ENCODE data around the gene LDOC1. TPM values are rescaled to one million over a fixed set of nuclear protein-coding genes. Genes with fewer than 3 reads are reported as not detected.
"Not testable (repeated sequence)": the region's sequence is repeated elsewhere in the genome, so short reads cannot be mapped to it uniquely, and the experiment has no call there.

LDOC1 gene
- total and polyA plus RNA-seq, 3 donors from 2014 or later = 9.0 to 21.9 (median 14.9) TPM

DNA sequence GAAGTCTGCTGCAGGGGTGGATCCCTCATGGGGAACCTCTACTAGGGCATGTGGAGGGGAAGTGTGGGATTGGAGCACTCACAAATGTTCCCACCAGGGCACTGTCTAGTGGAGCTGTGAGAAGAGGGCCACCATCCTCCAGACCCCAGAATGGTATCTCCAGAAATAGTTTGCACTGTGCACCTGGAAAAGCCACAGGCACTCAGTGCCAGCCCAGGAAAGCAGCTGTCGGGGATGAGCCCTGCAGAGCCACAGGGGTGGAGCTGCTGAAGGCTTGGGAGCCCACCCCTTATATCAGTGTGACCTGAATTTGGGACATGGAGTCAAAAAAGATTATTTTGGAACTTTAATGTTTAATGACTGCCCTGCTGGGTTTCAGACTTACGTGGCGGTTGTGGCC, 25.0 kb upstream of the LDOC1 start:
- Histone ChIP-seq H3K4me3 (no peak overlapping the region), H3K9me3 (no peaks in the 10 kb centered on the region), H3K27me3 (no peaks in the 10 kb centered on the region), H3K4me1 (no peaks in the 10 kb centered on the region), H3K36me3 (ENCODE audit: low read depth, missing control alignments) (no peaks in the 10 kb centered on the region), H3K27ac (no peak overlapping the region)
- WGBS, 2 donors = 86 to 95% methylated on average over 3 of the region's 3 CpGs
- TF ChIP-seq, protein P1, sequence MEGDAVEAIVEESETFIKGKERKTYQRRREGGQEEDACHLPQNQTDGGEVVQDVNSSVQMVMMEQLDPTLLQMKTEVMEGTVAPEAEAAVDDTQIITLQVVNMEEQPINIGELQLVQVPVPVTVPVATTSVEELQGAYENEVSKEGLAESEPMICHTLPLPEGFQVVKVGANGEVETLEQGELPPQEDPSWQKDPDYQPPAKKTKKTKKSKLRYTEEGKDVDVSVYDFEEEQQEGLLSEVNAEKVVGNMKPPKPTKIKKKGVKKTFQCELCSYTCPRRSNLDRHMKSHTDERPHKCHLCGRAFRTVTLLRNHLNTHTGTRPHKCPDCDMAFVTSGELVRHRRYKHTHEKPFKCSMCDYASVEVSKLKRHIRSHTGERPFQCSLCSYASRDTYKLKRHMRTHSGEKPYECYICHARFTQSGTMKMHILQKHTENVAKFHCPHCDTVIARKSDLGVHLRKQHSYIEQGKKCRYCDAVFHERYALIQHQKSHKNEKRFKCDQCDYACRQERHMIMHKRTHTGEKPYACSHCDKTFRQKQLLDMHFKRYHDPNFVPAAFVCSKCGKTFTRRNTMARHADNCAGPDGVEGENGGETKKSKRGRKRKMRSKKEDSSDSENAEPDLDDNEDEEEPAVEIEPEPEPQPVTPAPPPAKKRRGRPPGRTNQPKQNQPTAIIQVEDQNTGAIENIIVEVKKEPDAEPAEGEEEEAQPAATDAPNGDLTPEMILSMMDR (IDR thresholded peaks at IDR 0.05) = no peak
- TF ChIP-seq POLR2A (IDR thresholded peaks at IDR 0.05) = no peak
- intact Hi-C loops (cut with DNase I; ENCODE audit: low total_unique reads) = no loop called here
- DNase-seq = no peak

DNA sequence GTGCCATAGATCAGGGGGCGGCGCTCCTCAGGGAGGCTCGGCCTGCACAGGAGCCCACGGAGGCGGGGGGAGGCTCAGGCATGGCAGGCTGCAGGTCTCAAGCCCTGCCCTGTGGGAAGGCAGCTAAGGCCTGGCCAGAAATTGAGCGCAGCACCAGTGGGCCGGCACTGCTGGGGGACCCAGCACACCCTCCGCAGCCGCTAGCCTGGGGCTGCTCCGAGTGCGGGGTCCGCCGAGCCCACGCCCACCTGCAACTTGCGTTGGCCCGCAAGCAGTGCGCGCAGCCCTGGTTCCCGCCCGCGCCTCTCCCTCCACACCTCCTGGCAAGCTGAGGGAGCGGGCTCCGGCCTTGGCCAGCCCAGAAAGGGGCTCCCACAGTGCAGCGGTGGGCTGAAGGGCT, 11.6 kb upstream of the LDOC1 start:
- DNase-seq; H3K27ac ChIP-seq; intact Hi-C loops (cut with DNase I; ENCODE audit: low total_unique reads); H3K9me3 ChIP-seq; H3K4me3 ChIP-seq; H3K36me3 ChIP-seq (ENCODE audit: low read depth, missing control alignments); H3K4me1 ChIP-seq; H3K27me3 ChIP-seq: not testable (repeated sequence)
- 100% methylated on average over 1 of the region's 24 CpGs; no CpG with 5 or more reads in 1 of the 2 donors for WGBS, 2 donors

DNA sequence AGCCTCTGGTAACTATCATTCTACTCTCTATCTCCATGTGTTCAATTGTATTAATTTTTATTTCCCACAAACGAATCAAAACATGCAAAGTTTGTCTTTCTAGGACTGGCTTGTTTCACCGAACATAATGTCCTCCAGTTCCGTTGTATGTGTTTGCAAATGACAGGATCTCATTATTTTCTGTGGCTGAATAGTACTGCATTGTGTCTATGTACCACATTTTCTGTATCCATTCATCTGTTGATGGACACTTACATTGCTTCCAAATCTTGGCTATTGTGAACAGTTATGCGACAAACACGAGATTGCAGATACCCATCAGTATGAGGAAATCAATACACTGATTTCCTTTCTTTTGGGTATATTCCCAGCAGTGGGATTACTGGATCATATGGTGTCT, 8.4 kb upstream of the LDOC1 start:
- no peaks in the 10 kb centered on the region for H3K27me3 ChIP-seq
- no peaks in the 10 kb centered on the region for H3K4me1 ChIP-seq
- H3K9me3 ChIP-seq = no peaks in the 10 kb centered on the region
- intact Hi-C loops (cut with DNase I; ENCODE audit: low total_unique reads) = no loop called here
- H3K4me3 ChIP-seq = no peak overlapping the region
- TF ChIP-seq, protein P1 (IDR thresholded peaks at IDR 0.05) = no peak
- TF ChIP-seq POLR2A (IDR thresholded peaks at IDR 0.05) = no peak
- no peak overlapping the region for H3K27ac ChIP-seq
- no peak for DNase-seq
- 79 to 95% methylated on average over 5 of the region's 5 CpGs for WGBS, 2 donors
- H3K36me3 ChIP-seq (ENCODE audit: low read depth, missing control alignments) = no peaks in the 10 kb centered on the region

DNA sequence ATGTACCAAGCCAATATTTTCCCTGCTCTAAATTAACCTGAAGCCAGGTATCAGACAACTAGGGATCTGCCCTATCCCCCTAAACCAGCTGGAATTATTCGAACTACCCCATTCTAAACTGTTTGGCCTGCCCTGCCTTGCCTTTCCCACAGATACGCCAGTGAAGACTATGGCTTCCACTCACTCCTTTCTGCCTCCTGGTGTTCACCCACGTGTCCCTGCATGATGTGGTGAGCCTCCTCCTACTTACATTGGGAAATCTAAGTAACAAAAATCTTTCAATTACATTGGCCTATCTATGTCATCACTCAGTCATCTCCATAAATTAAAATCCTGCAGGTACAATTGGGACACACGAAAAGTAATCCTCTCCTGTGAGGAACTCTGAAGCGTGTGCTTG, 6.1 kb upstream of the LDOC1 start:
- H3K4me1 ChIP-seq = no peaks in the 10 kb centered on the region
- intact Hi-C loops (cut with DNase I; ENCODE audit: low total_unique reads) = no loop called here
- no peaks in the 10 kb centered on the region for H3K27me3 ChIP-seq
- H3K4me3 ChIP-seq = no peak overlapping the region
- no peak for DNase-seq
- TF ChIP-seq, protein P1 (IDR thresholded peaks at IDR 0.05) = no peak
- no peak for TF ChIP-seq POLR2A (IDR thresholded peaks at IDR 0.05)
- H3K9me3 ChIP-seq = no peaks in the 10 kb centered on the region
- H3K36me3 ChIP-seq (ENCODE audit: low read depth, missing control alignments) = no peaks in the 10 kb centered on the region
- WGBS, 2 donors = 77 to 86% methylated on average over 5 of the region's 5 CpGs
- no peak overlapping the region for H3K27ac ChIP-seq

DNA sequence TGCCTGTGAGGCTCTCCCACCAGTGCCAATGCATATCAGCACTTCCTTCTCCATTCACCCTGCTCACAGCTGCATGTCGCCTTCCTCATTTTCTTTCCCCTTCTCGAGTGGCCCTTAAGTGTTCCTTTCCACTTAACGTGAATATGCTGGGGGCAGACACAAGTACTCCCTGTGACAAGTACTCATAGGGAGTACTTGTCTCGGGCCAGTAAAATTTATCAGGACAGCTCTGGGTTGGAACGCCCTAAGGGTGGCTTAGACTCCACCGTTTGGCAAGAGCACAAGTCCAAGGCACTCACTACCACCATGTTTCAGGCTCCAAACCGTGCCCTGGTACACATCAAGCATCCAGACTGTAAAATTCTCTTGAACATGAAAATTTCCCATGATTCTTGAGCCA, 3.9 kb upstream of the LDOC1 start:
- Histone ChIP-seq H3K27ac (no peak overlapping the region), H3K9me3 (no peaks in the 10 kb centered on the region), H3K27me3 (no peaks in the 10 kb centered on the region), H3K36me3 (ENCODE audit: low read depth, missing control alignments) (no peaks in the 10 kb centered on the region), H3K4me3 (no peak overlapping the region), H3K4me1 (no peaks in the 10 kb centered on the region)
- TF ChIP-seq POLR2A (IDR thresholded peaks at IDR 0.05) = no peak
- TF ChIP-seq, protein P1 (IDR thresholded peaks at IDR 0.05) = no peak
- no peak for DNase-seq
- WGBS, 2 donors = 82 to 85% methylated on average over 7 of the region's 7 CpGs
- intact Hi-C loops (cut with DNase I; ENCODE audit: low total_unique reads) = no loop called here

Data from testis (tissue), 3 donors.